Pons (tissue), 1 donor: Measurements from ENCODE around the gene COL2A1.

ENCODE experiments used
- DNase-seq: peaks from one replicate; pipeline ENCODE4 v3.0.0-alpha.2; 2016; ENCODE audit warnings: low spot score

Gene COL2A1

GRCh38 chr12:47989666-47990065, 14.6 kb downstream of the COL2A1 start:
- DNase-seq, result no peak

- DNase-seq, result no peak
These were observed 15.3 kb downstream of the COL2A1 start for GRCh38 chr12:47989023-47989417.

GRCh38 chr12:47988073-47989022, 15.9 kb downstream of the COL2A1 start:
- no peak for DNase-seq

GRCh38 chr12:47987411-47988072, 16.7 kb downstream of the COL2A1 start:
- DNase-seq, result no peak

GRCh38 chr12:47986832-47987231, 17.4 kb downstream of the COL2A1 start:
- no peak for DNase-seq

- DNase-seq, result no peak
These were observed 18.0 kb downstream of the COL2A1 start for GRCh38 chr12:47986291-47986660.

GRCh38 chr12:47985596-47986290, 18.5 kb downstream of the COL2A1 start:
- DNase-seq, result no peak

- DNase-seq, result no peak
These were observed 19.9 kb downstream of the COL2A1 start for GRCh38 chr12:47984331-47984801.

- DNase-seq, result no peak
These were observed 20.6 kb downstream of the COL2A1 start for GRCh38 chr12:47983541-47984115.

GRCh38 chr12:47982770-47983169, 21.5 kb downstream of the COL2A1 start:
- DNase-seq, result no peak

- no peak for DNase-seq
These were observed 22.0 kb downstream of the COL2A1 start for GRCh38 chr12:47982311-47982710.

GRCh38 chr12:47981496-47982260, 22.6 kb downstream of the COL2A1 start:
- DNase-seq, result no peak

- DNase-seq, result no peak
These were observed 23.3 kb downstream of the COL2A1 start for GRCh38 chr12:47980779-47981495.

- DNase-seq, result no peak
These were observed 24.1 kb downstream of the COL2A1 start for GRCh38 chr12:47980197-47980596.

GRCh38 chr12:47979686-47980085, 24.6 kb downstream of the COL2A1 start:
- DNase-seq, result no peak

GRCh38 chr12:47979166-47979565, 25.1 kb downstream of the COL2A1 start:
- DNase-seq, result no peak

GRCh38 chr12:47978598-47978873, 25.7 kb downstream of the COL2A1 start:
- DNase-seq, result no peak

- no peak for DNase-seq
These were observed 26.3 kb downstream of the COL2A1 start for GRCh38 chr12:47977772-47978597.

GRCh38 chr12:47977046-47977771, 27.1 kb downstream of the COL2A1 start:
- DNase-seq, result no peak
